ENCODE measurements around the gene CDSN. TPM values are rescaled to one million over a fixed set of nuclear protein-coding genes. Genes with fewer than 3 reads are reported as not detected.
"Not testable (repeated sequence)": the region's sequence is repeated elsewhere in the genome, so short reads cannot be mapped to it uniquely, and the experiment has no call there.

Gene CDSN
- not detected in 2 replicates for total RNA-seq (2014; rRNA removed; shearing (Covaris generic))

GRCh38 chr6:31120151-31120915 lies at the start of gene CDSN:
CDSN (minus strand) TSS chr6:31120446; CDS start chr6:31120419, 27 bp downstream.
- Histone ChIP-seq H3K36me3 (replicated peaks; ENCODE audit: control insufficient read depth, insufficient read depth, low read length) (no peaks in the 10 kb centered on the region), H3K27me3 (ENCODE audit: control insufficient read depth, insufficient read depth, low read length) (no peaks in the 10 kb centered on the region), H3K4me3 (ENCODE audit: insufficient read depth, low read depth, low read length) (no peak within 1 kb of the TSS)
- peak; percentile 46 for DNase-seq

DNA sequence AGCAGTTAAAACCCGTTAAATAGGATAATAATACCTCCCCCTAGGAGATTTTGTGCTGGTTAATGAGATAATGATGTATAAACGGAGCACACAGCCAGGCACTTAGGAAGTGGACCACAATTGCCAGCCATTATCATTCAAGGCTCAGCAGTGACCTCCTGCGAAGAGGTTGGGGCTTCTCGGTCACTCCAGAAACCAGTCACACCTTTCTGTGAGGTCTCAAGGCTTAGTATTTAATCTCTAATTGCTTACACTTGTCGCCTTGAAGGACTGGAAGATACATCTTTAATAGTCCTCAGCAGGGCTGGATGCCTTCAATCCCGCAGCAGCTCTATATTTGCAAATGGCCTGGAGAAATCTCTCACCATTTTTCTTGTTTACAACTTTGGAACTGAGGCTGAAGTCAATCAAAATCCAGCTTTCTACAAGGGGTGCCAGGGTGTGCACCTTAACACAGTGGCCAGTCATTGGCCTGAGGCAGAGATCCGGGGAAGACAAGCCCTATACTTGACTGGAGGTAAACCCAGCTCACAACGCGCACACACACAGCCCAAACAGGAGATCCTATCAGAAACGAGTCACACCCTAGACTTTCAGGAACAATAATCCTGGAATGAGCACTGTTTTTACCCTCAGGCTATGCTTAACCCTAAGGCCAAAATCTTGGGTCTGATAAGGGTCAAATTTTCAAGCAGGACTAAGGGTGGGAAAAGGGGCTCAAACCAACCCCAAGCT lies 49.0 kb upstream of the CDSN start:
- DNase-seq: peak; percentile 36
- H3K4me3 ChIP-seq (ENCODE audit: insufficient read depth, low read depth, low read length): peak overlapping the region; percentile 93

GRCh38 chr6:31168606-31169005 lies 48.4 kb upstream of the CDSN start:
- no peaks in the 10 kb centered on the region for H3K27me3 ChIP-seq (ENCODE audit: control insufficient read depth, insufficient read depth, low read length)
- H3K36me3 ChIP-seq (replicated peaks; ENCODE audit: control insufficient read depth, insufficient read depth, low read length): peaks cover 34% of the 10 kb centered on the region
- peak; percentile 19 for DNase-seq
- H3K4me3 ChIP-seq (ENCODE audit: insufficient read depth, low read depth, low read length): peak overlapping the region; percentile 93

More for the DNA sequence above, 49.0 kb upstream of the CDSN start:
- Histone ChIP-seq H3K27me3 (ENCODE audit: control insufficient read depth, insufficient read depth, low read length) (no peaks in the 10 kb centered on the region), H3K36me3 (replicated peaks; ENCODE audit: control insufficient read depth, insufficient read depth, low read length) (peaks cover 29% of the 10 kb centered on the region)

DNA sequence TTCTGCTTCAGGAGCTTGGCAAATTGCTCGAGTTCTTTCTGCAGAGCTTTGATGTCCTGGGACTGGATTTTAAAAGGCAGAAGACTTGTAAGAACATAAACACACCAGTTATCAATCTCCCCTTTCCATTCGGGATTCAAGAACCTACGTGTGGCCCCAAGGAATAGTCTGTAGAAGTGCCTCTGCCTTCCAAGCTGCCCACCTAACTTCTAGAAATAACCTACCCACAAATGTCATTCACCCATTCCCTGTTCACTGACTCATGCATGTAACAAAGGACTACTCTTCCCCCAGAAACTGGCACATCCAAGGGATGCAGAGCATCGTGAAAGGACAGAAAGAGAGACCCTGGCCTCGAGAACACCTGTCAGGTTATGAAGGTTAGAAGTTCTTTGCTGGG lies 45.7 kb upstream of the CDSN start:
- Histone ChIP-seq H3K4me3 (ENCODE audit: insufficient read depth, low read depth, low read length) (no peak overlapping the region), H3K27me3 (ENCODE audit: control insufficient read depth, insufficient read depth, low read length) (no peaks in the 10 kb centered on the region), H3K36me3 (replicated peaks; ENCODE audit: control insufficient read depth, insufficient read depth, low read length) (peaks cover 40% of the 10 kb centered on the region)
- DNase-seq: no peak

DNA sequence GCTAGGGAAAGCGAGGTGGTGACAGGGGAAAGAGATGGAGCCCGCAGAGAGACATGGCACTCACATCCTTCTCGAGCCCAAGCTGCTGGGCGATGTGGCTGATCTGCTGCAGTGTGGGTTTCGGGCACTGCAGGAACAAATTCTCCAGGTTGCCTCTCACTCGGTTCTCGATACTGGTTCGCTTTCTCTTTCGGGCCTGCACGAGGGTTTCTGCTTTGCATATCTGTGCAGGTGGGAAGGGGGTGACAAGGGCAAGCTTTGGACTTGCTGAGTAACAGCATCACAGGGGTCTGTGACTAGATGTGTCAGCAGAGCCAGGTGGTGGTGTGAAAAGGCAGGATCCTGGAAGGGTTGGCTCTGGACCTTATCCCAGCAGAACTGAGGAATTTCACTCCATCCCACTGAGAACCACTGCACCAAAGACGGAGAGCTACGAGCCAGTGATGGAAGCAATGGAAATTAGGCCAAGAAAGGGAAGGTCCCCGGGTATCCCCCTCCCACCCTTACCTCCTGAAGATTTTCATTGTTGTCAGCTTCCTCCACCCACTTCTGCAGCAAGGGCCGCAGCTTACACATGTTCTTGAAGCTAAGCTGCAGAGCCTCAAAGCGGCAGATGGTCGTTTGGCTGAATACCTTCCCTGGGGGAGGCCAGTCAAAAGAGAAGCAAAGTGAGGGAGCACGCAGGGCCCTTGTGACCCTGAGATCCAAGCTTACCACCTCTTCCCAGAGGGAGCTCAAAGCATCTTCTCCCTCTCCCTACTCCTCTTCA lies 45.0 kb upstream of the CDSN start:
- peaks cover 40% of the 10 kb centered on the region for H3K36me3 ChIP-seq (replicated peaks; ENCODE audit: control insufficient read depth, insufficient read depth, low read length)
- DNase-seq; H3K4me3 ChIP-seq (ENCODE audit: insufficient read depth, low read depth, low read length); H3K27me3 ChIP-seq (ENCODE audit: control insufficient read depth, insufficient read depth, low read length): not testable (repeated sequence)

DNA sequence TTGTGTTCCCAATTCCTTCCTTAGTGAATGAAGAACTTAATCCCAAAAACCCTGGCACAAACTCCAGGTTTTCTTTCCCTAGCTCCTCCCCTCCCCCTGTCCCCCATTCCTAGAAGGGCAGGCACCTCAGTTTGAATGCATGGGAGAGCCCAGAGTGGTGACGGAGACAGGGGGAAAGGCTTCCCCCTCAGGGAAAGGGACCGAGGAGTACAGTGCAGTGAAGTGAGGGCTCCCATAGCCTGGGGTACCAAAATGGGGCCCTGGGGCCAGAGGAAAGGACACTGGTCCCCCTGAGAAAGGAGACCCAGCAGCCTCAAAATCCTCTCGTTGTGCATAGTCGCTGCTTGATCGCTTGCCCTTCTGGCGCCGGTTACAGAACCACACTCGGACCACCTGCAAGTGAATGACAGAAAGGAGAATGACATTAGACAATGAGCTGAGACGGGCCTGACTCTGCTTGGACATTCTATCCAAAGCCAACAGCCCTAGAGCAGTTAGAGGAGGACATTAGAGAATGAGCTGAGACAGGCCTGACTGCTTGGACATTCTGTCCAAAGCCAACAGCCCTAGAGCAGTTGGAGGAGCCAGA lies 44.3 kb upstream of the CDSN start:
- peaks cover 40% of the 10 kb centered on the region for H3K36me3 ChIP-seq (replicated peaks; ENCODE audit: control insufficient read depth, insufficient read depth, low read length)
- H3K4me3 ChIP-seq (ENCODE audit: insufficient read depth, low read depth, low read length); H3K27me3 ChIP-seq (ENCODE audit: control insufficient read depth, insufficient read depth, low read length); DNase-seq: not testable (repeated sequence)

- Histone ChIP-seq H3K36me3 (replicated peaks; ENCODE audit: control insufficient read depth, insufficient read depth, low read length) (peaks cover 37% of the 10 kb centered on the region), H3K27me3 (ENCODE audit: control insufficient read depth, insufficient read depth, low read length) (no peaks in the 10 kb centered on the region), H3K4me3 (ENCODE audit: insufficient read depth, low read depth, low read length) (no peak overlapping the region)
- no peak for DNase-seq
Measured at GRCh38 chr6:31163922-31164321, 43.7 kb upstream of the CDSN start.

GRCh38 chr6:31162463-31163165 lies 42.4 kb upstream of the CDSN start:
- Histone ChIP-seq H3K4me3 (ENCODE audit: insufficient read depth, low read depth, low read length) (no peak overlapping the region), H3K36me3 (replicated peaks; ENCODE audit: control insufficient read depth, insufficient read depth, low read length) (peaks cover 30% of the 10 kb centered on the region), H3K27me3 (ENCODE audit: control insufficient read depth, insufficient read depth, low read length) (no peaks in the 10 kb centered on the region)
- peak; percentile 79 for DNase-seq

DNA sequence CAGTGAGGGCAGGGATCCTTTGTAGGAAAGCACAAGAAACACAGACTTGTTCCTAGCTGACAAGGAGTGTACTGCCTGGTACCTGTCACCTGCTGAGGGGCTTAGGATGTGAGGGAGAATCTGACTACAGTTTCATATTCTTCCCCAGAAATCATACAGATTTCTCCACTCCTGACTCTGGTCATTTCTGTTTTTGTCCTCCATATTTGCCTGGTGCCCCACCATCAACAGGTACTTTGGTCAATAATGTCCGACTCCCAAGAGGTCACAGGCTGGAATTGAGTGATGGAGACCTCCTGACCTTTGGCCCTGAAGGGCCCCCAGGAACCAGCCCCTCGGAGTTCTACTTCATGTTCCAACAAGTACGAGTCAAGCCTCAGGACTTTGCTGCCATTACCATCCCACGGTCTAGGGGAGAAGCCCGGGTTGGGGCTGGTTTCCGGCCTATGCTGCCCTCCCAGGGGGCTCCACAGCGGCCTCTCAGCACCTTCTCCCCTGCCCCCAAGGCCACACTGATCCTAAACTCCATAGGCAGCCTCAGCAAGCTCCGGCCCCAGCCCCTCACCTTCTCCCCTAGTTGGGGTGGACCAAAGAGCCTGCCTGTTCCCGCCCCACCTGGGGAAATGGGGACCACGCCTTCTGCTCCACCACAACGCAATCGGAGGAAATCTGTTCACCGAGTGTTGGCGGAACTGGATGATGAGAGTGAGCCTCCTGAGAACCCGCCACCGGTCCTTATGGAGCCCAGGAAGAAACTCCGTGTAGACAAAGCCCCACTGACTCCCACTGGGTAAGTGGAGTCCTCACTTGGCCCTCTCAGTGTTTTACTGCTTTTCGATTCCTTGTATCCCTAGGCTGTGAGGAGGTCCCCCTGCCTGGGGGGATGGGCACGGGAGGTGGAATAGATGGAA lies 41.2 kb upstream of the CDSN start:
- no peaks in the 10 kb centered on the region for H3K27me3 ChIP-seq (ENCODE audit: control insufficient read depth, insufficient read depth, low read length)
- no peak for DNase-seq

DNA sequence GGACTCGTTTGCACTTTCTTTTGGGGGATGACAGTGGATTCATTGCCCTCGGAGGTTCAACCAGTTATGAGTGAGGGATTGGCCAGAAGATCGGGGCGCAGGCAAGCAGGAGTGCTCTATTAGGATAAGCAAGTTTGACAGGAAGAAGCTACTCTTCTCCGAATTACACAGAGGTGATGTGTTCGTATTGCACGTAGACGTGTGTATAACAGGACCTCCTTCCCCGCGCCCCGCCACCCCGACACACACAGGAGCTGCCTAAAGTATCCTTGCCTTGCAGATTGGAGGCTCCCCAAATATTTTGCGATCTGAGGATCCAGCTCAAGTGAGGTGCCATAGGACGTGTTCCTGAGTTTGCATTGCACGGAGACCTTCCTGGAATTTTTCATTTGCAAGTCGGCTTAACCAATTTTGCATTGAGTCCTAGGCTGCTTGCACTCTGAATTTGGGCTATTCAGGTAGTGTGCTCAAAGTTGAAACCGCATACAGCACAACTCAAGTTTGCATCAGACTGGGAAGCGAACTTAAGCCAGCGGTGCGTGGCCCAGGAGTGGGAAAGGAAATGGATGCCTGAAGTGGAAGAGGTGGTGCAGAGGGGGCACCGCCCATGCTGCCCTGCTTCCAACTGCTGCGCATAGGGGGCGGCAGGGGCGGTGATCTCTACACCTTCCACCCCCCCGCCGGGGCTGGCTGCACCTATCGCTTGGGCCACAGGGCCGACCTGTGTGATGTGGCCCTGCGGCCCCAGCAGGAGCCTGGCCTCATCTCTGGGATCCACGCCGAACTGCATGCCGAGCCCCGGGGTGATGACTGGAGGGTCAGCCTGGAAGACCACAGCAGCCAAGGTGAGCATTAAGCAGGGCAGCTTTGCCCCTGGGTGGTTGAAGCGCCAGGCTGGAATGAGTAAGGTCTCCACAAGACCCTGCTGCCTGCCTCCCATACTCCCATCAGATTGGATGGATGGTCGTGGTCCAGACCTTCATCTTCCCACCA lies 38.9 kb upstream of the CDSN start:
- peak overlapping the region; percentile 72 for H3K4me3 ChIP-seq (ENCODE audit: insufficient read depth, low read depth, low read length)
- peak; percentile 89 for DNase-seq

More for the DNA sequence above, 41.2 kb upstream of the CDSN start:
- H3K36me3 ChIP-seq (replicated peaks; ENCODE audit: control insufficient read depth, insufficient read depth, low read length): peaks cover 25% of the 10 kb centered on the region
- no peak overlapping the region for H3K4me3 ChIP-seq (ENCODE audit: insufficient read depth, low read depth, low read length)

DNA sequence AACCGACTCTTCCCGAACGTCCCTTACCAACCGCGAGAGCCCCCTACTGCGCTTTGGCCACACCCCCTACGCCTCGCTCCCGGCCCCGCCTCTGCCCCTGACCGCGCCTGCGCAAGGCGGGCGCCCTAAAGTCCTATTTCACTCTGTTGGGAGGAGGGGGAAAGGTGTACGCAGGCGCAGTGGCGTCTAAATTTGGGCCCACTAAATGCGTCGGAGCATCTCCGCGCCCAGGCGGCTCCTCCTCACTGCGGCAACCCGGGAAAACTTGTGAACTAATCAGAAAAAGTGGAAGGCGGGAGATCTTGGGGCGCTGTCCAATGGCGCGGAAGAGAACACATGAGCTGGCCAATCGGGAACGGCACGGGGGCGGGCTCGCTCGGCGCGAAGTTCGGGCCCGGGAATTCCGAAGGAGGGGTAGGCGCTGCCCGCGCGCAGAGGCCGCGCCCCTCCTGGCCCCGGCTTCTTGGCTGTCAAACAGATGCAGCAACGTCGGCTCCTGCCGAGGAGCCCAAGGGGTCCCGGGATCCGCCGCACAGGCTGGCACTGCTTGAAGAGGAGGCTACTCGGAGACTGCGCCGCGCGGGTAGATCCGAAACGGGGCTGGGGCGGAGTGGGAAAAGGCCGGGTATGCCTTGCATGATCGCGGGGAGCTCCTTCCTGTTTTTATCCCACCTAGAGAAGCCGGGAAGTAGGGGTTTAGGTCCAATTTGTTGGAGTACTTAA lies 38.1 kb upstream of the CDSN start, which contains the start of gene TCF19:
Gene TCF19 (plus strand): TSS at position 450 of the 723 bp plus-strand sequence. CDS start 881 bp downstream, outside the sequence.
- peaks cover 19% of the 10 kb centered on the region for H3K36me3 ChIP-seq (replicated peaks; ENCODE audit: control insufficient read depth, insufficient read depth, low read length)
- H3K4me3 ChIP-seq (ENCODE audit: insufficient read depth, low read depth, low read length): peak within 1 kb of the TSS; percentile 72
- DNase-seq: peak; percentile 99
- no peaks in the 10 kb centered on the region for H3K27me3 ChIP-seq (ENCODE audit: control insufficient read depth, insufficient read depth, low read length)

More for the DNA sequence above, 38.9 kb upstream of the CDSN start:
- Histone ChIP-seq H3K27me3 (ENCODE audit: control insufficient read depth, insufficient read depth, low read length) (no peaks in the 10 kb centered on the region), H3K36me3 (replicated peaks; ENCODE audit: control insufficient read depth, insufficient read depth, low read length) (peaks cover 24% of the 10 kb centered on the region)
